SU-DHL-6 (cell line): ENCODE measurements around the gene RCCD1.

ENCODE experiments used
- H2AFZ ChIP-seq: fragments of 200-600 bp; sonication (generic); 2 replicates; pipeline ENCODE4 v1.6.1; 2014; ENCODE audit warnings: low read depth, mild to moderate bottlenecking, moderate library complexity, mixed read lengths, antibody characterized with exemption, low read length; ENCODE audit not compliant: severe bottlenecking
- H3F3A ChIP-seq: fragments of 200-600 bp; shearing (Covaris generic); 2 replicates; pipeline ENCODE4 v1.6.0; 2016; ENCODE audit warnings: antibody characterized with exemption, mild to moderate bottlenecking; ENCODE audit not compliant: insufficient read depth
- H3K27ac ChIP-seq: fragments of 200-600 bp; sonication (generic); 2 replicates; pipeline ENCODE4 v1.5.1; 2016; ENCODE audit warnings: low read depth, mild to moderate bottlenecking, low read length, moderate library complexity, mixed read lengths
- H3K27me3 ChIP-seq: fragments of 200-600 bp; sonication (generic), shearing (Covaris generic); 2 replicates; pipeline ENCODE4 v1.6.0; 2014; ENCODE audit warnings: mild to moderate bottlenecking, low read length
- H3K36me3 ChIP-seq: fragments of 200-600 bp; sonication (generic); 2 replicates; pipeline ENCODE4 v1.6.1; 2014; ENCODE audit warnings: mild to moderate bottlenecking, low read length, mixed read lengths
- H3K4me2 ChIP-seq: fragments of 300-600, 200-600 bp; shearing (Covaris generic), sonication (generic); 2 replicates; pipeline ENCODE4 v1.6.0; 2014; ENCODE audit warnings: low read length, low read depth, mild to moderate bottlenecking; ENCODE audit not compliant: poor library complexity, severe bottlenecking
- H3K4me3 ChIP-seq: fragments of 200-600 bp; sonication (generic); 2 replicates; pipeline ENCODE4 v1.5.1; 2014; ENCODE audit warnings: antibody characterized with exemption, low read length, mild to moderate bottlenecking, mixed read lengths; ENCODE audit not compliant: insufficient read depth, poor library complexity, severe bottlenecking
- H3K79me2 ChIP-seq: fragments of 200-600 bp; sonication (generic); 2 replicates; pipeline ENCODE4 v1.6.1; 2014; ENCODE audit warnings: mild to moderate bottlenecking, low read length, moderate library complexity; ENCODE audit not compliant: insufficient read depth
- H3K9ac ChIP-seq: fragments of 200-600 bp; sonication (generic); 2 replicates; pipeline ENCODE4 v1.7.0; 2014; ENCODE audit warnings: mild to moderate bottlenecking, low read length
- H3K9me2 ChIP-seq: fragments of 200-600 bp; sonication (generic); replicated peaks from 2 replicates; pipeline ENCODE4 v1.6.1; 2014; ENCODE audit warnings: low read length; ENCODE audit not compliant: insufficient read depth
- H3K9me3 ChIP-seq: fragments of 200-600 bp; sonication (generic); 2 replicates; pipeline ENCODE4 v1.6.1; 2014; ENCODE audit warnings: low read length, mixed read lengths; ENCODE audit not compliant: insufficient read depth
- H4K20me1 ChIP-seq: fragments of 200-600 bp; sonication (generic); 2 replicates; pipeline ENCODE4 v1.6.1; 2014; ENCODE audit warnings: low read depth, mild to moderate bottlenecking, antibody characterized with exemption, low read length, moderate library complexity, mixed read lengths
- CTCF ChIP-seq: fragments of 200-600 bp; sonication (generic); IDR thresholded peaks from one replicate; pipeline ENCODE4 v1.5.1; 2017; ENCODE audit warnings: antibody characterized with exemption, mild to moderate bottlenecking, low read length, moderate library complexity; ENCODE audit not compliant: insufficient read depth, poor library complexity, severe bottlenecking
- EZH2phosphoT487 ChIP-seq: fragments of 200-600 bp; sonication (generic), shearing (Covaris generic); conservative IDR thresholded peaks from 2 replicates; pipeline ENCODE4 v1.6.1; 2018; ENCODE audit warnings: mild to moderate bottlenecking, antibody characterized with exemption, low read length, moderate library complexity, mixed read lengths

The RCCD1 gene

DNA sequence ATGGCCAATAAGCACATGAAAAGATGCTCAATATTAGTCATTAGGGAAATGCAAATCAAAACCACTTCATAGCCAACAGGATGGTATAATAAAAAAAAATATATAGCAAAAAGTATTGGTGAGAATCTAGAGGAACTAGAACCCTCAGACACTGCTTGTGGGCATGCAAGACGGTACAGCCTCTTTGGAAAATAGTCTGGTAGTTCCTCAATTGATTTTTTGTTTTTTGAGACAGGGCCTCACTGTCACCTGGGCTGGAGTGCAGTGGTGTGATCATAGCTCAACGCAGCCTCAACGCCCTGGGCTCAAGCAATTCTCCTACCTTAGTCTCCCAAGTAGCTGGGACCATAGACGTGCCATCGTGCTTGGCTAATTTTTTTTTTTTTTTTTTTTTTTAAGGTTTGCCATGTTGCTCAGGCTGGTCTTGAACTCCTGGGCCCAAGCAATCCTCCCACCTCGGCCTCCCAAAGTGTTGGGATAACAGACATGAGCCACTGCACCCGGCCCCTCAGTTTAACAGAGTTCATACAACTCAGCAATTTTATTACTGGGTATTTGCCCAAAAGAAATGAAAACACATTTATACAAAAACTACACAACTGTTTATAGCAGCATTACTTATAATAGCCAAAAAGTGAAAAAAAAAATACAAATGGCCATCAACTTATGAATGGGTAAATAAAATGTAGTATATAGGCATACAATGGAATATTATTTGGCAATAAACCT lies 34.5 kb downstream of the RCCD1 start:
- H3F3A ChIP-seq = peaks cover 24% of the 10 kb centered on the region
- no peaks in the 10 kb centered on the region for H3K9me2 ChIP-seq
- no peaks in the 10 kb centered on the region for H3K9me3 ChIP-seq
- no peak overlapping the region for H2AFZ ChIP-seq
- peak overlapping the region; percentile 57 for H3K27ac ChIP-seq
- no peaks in the 10 kb centered on the region; the same call in 1 of the 2 replicates for H3K36me3 ChIP-seq
- peaks cover 99% of the 10 kb centered on the region for H3K79me2 ChIP-seq
- peak overlapping the region; percentile 66 for H3K4me2 ChIP-seq
- H3K27me3 ChIP-seq = no peaks in the 10 kb centered on the region
- peak overlapping the region; percentile 38 for H3K9ac ChIP-seq
- TF ChIP-seq EZH2phosphoT487 (no peak), CTCF (no peak)
- H4K20me1 ChIP-seq = peaks cover 6% of the 10 kb centered on the region; the same call in 1 of the 2 replicates
- H3K4me3 ChIP-seq = peak overlapping the region; percentile 19

DNA sequence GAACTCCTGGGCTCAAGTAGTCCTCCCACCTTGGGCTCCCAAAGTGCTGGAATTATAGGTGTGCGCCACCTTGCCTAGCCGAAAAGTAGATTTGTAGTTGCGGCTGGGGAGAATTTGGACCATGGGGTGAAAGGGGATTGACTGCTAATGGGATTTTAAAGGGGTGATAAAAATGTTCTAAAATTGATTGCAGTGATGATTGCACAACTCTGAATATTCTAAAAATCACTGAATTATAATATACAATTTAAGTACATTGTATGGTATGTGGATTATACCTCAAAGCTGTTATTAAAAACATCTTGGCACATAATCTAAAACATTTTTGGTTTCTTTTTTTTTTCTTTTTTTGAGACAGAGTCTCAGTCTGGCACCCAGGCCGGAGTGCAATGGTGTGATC lies 35.8 kb downstream of the RCCD1 start:
- Histone ChIP-seq H3K9me2 (no peaks in the 10 kb centered on the region), H3K27ac (no peak overlapping the region), H4K20me1 (peaks cover 6% of the 10 kb centered on the region; the same call in 1 of the 2 replicates), H3K36me3 (no peaks in the 10 kb centered on the region; the same call in 1 of the 2 replicates), H3K4me2 (peak overlapping the region; percentile 41), H3K9ac (no peak overlapping the region), H2AFZ (no peak overlapping the region), H3K4me3 (no peak overlapping the region), H3K9me3 (no peaks in the 10 kb centered on the region), H3F3A (peaks cover 24% of the 10 kb centered on the region), H3K79me2 (peaks cover 96% of the 10 kb centered on the region), H3K27me3 (no peaks in the 10 kb centered on the region)
- TF ChIP-seq EZH2phosphoT487 (no peak), CTCF (no peak)

- H3K4me3 ChIP-seq = peak overlapping the region; percentile 7
- H3K9me3 ChIP-seq = no peaks in the 10 kb centered on the region
- no peaks in the 10 kb centered on the region for H3K36me3 ChIP-seq
- no peak overlapping the region for H2AFZ ChIP-seq
- H3K27ac ChIP-seq = peak overlapping the region; percentile 22
- H3K27me3 ChIP-seq = no peaks in the 10 kb centered on the region
- H3F3A ChIP-seq = peaks cover 24% of the 10 kb centered on the region
- peak overlapping the region; percentile 82 for H3K4me2 ChIP-seq
- H3K9ac ChIP-seq = peak overlapping the region; percentile 9; the same call in 1 of the 2 replicates
- TF ChIP-seq EZH2phosphoT487 = no peak
- no peak for TF ChIP-seq CTCF
- no peaks in the 10 kb centered on the region for H3K9me2 ChIP-seq
- H3K79me2 ChIP-seq = peaks cover 93% of the 10 kb centered on the region
- no peaks in the 10 kb centered on the region for H4K20me1 ChIP-seq
These were observed 37.1 kb downstream of the RCCD1 start for GRCh38 chr15:90991587-90992285.
